GM21717 (cell line): ENCODE data around the gene CDHR2.
"Not testable (repeated sequence)": the region's sequence is repeated elsewhere in the genome, so short reads cannot be mapped to it uniquely, and the experiment has no call there.

ENCODE experiments used
- ATAC-seq: cut with Tn5 transposase; IDR thresholded peaks from one replicate; pipeline ENCODE4 v1.9.1; 2021; ENCODE audit warnings: mild to moderate bottlenecking, moderate library complexity; ENCODE audit not compliant: unreplicated experiment

CDHR2 gene

GRCh38 chr5:176538230-176538988 lies 10.7 kb upstream of the CDHR2 start:
- no peak for ATAC-seq

DNA sequence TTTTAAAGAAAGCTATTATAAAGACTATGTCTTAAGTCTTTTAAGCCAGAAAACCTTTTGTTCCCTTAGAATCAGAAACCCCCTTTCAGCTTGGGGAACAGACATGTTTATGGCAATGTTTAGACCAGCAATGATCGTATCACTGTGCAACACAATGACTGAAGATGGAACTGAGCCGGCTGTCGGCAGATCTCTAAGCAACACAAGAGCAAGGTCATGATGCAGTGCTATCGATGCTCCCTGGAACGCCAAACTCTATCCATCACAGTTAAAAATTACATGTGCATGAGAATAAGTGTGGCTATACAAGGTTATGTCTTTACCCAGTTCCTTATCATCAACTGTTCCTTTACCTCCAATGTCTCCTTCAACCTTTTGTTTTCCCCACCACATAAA lies 10.2 kb upstream of the CDHR2 start:
- ATAC-seq, result no peak

DNA sequence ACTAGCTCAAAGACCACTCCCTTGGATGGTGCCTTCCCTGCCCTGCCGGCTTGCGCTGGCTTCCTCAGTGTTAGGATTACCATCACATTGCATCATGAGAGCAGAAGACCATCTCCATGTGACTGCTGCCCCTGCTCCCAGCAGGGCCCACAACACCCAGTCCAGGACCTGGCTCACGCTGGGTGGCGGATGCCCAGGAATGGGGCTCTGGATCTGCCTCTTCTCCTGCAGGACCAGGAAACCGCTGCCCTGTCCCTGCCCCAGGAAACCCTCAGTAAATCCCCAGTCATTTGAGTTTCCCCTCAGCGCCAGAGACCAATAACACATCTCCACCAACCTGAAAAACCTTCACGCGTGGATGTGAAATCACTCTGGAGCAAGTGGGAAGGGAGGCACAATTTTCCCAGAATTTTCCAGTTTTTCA lies 8.7 kb upstream of the CDHR2 start:
- no peak for ATAC-seq

DNA sequence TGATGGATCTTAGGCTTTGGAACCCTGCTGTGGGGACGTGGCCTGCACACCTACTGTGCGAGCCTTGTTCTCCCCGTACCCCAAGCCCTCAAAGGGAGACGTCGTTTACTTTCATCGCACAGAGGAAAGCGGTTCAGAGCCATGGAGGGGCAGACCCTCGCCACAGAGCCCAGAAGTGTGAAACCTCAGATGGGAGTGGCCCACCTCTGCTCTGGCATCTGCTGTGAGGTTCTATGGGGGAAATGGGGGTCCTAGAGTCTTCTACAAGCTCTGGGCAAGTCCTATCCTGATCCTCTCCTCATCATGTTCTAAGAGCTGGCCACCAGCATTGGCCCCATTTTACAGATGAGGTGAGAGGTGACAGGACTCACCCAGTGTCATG lies 8.2 kb upstream of the CDHR2 start:
- no peak for ATAC-seq

- ATAC-seq, result no peak
Observed at GRCh38 chr5:176541338-176542134, 7.6 kb upstream of the CDHR2 start.

GRCh38 chr5:176542135-176542595 lies 7.0 kb upstream of the CDHR2 start:
- ATAC-seq, result no peak

- ATAC-seq, result peak; percentile 26
Observed at GRCh38 chr5:176542596-176543427, 6.3 kb upstream of the CDHR2 start.

DNA sequence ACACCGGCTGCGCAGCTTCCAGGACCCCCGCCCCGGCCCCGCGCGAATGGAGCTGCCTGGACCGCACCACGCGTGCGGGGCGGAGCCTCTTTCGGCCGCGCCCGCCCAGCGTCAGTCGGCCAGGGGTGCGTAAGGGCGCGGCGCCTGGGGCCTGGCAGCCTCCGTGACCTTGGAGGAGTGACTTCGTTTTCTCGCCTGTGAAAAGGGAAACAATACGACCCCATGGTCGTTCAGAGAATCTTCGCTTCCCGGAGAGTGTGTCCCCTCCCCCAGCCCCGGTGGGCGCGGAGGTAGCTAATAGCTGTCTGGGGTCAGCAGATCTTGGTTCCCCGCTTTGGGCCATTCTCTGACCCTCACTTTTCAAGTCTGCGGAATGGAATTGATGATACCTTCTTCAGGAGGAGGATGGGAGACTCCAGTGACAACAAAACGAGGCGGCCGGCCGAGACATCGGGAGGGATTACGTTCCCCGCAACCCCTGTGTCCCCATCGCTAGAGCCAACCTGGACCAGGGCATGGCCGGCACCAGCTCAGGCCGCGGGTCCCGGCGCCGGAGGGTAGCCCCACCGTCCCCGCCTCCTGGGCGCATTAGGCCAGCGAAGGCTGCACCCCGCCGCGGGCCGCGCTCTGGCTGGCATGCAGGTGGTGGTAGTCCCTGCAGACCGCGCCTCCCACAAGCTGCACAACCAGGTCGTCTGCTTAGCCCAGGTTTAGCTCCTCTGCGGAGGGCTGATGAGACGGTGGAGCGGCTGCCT lies 5.5 kb upstream of the CDHR2 start:
- peak; percentile 71 for ATAC-seq

- no peak for ATAC-seq
Observed at GRCh38 chr5:176545388-176545736, 3.8 kb upstream of the CDHR2 start.

DNA sequence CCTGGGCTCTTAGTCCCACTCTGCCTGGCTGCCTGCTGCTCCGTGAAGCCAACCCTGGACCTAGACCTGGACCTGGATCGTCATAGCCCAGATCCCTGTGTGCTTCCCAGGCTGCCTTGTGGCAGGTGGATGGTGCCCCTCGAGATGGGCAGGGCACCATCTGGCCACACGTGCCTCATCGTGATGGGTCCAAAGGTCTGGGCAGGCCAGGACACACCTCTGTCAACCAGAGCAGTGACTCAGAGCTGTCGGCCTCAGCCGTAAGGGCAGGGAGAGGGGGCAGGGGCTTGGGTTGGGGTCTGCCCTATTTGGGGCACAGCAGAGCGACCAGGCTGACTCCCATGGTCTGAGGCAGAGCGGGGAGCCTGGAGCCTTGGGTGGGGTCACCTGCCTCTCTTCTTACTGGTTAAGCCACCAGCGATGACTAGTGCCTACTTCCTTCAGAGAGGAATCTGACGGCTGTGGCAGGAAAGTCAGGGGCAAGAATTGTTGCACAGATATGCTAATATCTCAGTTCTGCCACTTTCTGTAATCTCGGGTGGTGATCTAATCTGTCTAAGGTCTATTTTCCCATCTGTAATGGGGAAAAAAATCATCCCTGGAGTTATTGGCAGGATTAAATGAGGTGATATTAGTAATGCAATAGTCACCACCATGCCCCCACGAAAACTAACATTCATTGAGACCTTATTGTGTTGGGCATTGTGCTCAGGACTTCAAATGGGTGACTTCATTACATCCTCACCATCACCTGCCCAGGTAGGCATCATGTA lies 3.2 kb upstream of the CDHR2 start:
- ATAC-seq, result no peak

- no peak for ATAC-seq
Observed at GRCh38 chr5:176547802-176548201, 1.3 kb upstream of the CDHR2 start.

GRCh38 chr5:176549871-176550270 lies 729 bp downstream of the CDHR2 start:
- no peak for ATAC-seq

GRCh38 chr5:176550275-176550831 lies 1.2 kb downstream of the CDHR2 start:
- no peak for ATAC-seq

DNA sequence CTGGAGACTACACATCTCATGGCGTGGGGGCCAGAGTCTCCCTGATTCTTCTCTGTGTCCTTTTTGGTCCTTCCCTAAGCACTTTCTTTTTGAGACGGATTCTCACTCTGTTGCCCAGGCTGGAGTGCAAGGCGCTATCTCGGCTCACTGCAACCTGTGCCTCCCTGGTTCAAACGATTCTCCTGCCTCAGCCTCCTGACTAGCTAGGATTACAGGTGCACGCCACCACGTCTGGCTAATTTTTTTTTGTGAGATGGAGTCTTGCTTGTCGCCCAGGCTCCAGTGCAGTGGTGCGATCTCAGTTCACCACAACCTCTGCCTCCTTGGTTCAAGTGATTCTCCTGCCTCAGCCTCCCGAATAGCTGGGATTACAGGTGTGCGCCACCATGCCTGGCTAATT lies 1.8 kb downstream of the CDHR2 start:
- not testable (repeated sequence) for ATAC-seq

DNA sequence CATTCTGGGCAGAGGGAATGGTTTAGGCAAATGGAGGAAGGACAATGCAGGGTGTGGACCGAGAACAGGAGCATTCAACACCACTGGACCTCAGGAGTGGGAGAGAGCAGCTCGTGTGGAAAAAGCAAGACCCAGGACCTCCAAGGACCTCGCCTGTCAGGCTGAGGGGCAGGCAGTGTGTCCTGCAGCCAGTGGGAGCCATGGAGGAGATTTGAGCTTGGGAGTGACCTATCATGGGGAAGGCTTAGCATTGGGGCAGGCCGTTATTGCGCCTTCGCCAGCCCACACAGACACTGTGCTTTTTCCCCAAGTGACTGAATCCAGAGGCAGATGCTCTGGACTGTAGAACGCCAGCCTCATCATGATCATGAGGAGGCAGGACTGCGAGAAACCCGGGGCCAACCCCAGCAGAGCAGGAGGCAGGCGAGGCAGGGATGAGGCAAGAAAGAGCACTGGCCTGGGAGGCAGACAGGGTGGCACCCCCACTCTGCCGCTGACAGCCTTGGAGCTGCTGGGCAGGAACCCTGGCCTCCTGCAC lies 3.3 kb downstream of the CDHR2 start:
- no peak for ATAC-seq

DNA sequence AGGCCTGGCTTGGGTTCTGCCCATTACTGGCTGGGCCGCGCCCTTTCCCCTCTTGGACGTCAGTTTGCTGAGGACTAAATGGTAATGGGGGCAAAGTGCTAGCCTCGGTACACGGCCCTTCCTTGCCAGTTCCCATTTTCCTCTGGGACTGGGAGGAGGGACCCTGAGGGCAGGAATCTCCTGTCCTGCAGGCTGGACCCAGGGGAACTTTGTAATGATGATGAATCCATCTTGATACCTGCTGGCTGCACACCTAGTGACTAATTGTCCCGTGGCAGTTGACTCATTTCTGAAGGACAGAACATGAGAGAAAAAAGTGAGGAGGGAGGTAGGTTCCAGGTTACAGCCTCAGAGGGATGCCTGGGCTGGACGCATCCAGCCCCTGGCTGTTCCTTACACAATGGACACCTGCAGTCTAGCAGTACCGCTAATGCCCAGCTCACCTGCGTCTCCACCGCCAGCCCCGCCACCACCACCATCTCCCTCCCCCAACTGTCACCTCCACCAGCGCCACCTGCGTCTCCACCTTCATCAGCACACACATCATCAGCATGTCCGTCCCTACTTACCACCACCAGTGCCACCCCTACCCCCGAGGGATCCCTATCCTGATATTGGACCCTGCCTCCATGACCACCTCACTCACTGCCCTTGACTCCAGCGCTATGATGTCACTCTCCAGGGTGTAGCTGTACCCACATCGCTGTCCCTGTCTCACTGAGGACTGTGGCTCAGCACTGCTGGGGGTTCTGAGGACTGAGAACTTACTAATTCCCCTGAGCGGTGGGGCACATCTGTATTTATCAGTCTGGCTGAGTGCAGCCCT lies 4.3 kb downstream of the CDHR2 start:
- no peak for ATAC-seq

DNA sequence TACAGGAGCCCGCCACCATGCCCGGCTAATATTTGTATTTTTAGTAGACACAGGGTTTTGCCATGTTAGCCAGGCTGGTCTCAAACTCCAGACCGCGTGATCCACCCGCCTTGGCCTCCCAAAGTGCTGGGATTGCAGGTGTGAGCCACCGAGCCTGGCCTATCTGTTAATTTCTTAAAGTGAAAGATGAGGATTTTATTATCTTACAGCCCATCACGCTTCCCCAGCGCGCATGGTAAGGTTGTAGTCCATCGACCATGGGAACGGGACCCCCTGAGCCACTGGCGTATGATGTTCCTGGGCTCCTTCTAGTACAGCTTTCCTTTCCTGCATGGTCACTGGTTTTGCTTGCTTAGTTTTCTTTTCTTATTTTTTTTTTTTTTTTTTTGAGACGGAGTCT lies 8.7 kb downstream of the CDHR2 start:
- no peak for ATAC-seq

DNA sequence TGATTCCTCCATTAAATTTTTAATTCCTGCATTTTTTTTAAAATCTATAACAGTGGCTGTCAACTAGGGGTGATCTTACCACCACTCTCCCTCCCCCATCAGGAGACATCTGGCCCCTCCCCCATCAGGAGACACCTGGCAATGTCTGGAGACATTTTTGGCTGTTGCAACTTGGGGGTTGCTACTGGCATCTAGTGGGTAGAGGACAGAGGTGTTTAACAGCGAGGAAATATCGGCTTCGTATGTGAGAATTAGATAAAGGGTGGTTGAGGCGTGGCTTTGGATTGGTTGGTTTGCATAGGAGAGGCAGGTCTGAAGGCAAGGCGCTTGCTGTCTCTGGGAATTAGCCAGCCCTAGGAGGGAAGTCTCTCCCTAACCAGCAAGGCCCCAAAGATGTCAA lies 10.5 kb downstream of the CDHR2 start:
- no peak for ATAC-seq

- no peak for ATAC-seq
Observed at GRCh38 chr5:176560364-176560763, 11.2 kb downstream of the CDHR2 start.
